H1 (cell line): ENCODE results near the gene PKIB. TPM values are rescaled to one million over a fixed set of nuclear protein-coding genes. Genes with fewer than 3 reads are reported as not detected.

Experiments used
- CTCF ChIA-PET: fragments of 300-600 bp; sonication (Branson Sonifier 250); formaldehyde crosslinking; loops from one replicate; lab custom pipeline; 2021; ENCODE audit not compliant: partially characterized antibody; lab: Charles Lee
- POLR2A ChIA-PET: fragments of 300-600 bp; sonication (Branson Sonifier 250); formaldehyde crosslinking; loops from one replicate; lab custom pipeline; 2021; ENCODE audit warnings: inconsistent platforms; ENCODE audit not compliant: partially characterized antibody; lab: Charles Lee
- DNase-seq, 2 experiments: peaks; one replicate each; pipeline versions ENCODE4 v3.0.0 to v3.0.0-alpha.2; 2010 to 2022; ENCODE audit warnings: low spot score in 2 of 2, low read depth in 1 of 2, mixed read lengths in 1 of 2
- FAIRE-seq: peaks from 2 replicates; lab custom pipeline; 2011; peaks lifted over from hg19 to GRCh38; lab: Jason Lieb, UNC
- H2AFZ ChIP-seq: 2 replicates; pipeline ENCODE4 v1.8.1; 2012; ENCODE audit warnings: low read length, inconsistent platforms
- H2AK5ac ChIP-seq: 2 replicates; pipeline ENCODE4 v1.6.1; 2013; ENCODE audit warnings: low read depth, low read length
- H2BK120ac ChIP-seq: replicated peaks from 2 replicates; pipeline ENCODE3; 2013; ENCODE audit warnings: low read depth, low read length, inconsistent platforms
- H2BK12ac ChIP-seq: 2 replicates; pipeline ENCODE4 v1.6.1; 2013; ENCODE audit warnings: low read depth, low read length
- H2BK15ac ChIP-seq: 2 replicates; pipeline ENCODE4 v1.6.1; 2013; ENCODE audit warnings: low read length
- H2BK20ac ChIP-seq: 2 replicates; pipeline ENCODE4 v1.6.1; 2013; ENCODE audit warnings: low read length
- H2BK5ac ChIP-seq: 2 replicates; pipeline ENCODE4 v1.6.1; 2013; ENCODE audit warnings: low read depth, low read length
- H3K14ac ChIP-seq: 2 replicates; pipeline ENCODE4 v1.6.1; 2013; ENCODE audit warnings: inconsistent platforms; ENCODE audit not compliant: insufficient read length
- H3K18ac ChIP-seq: 2 replicates; pipeline ENCODE4 v1.6.1; 2013; ENCODE audit warnings: low read length; ENCODE audit errors: extremely low read depth
- H3K23ac ChIP-seq: 2 replicates; pipeline ENCODE4 v1.6.1; 2013; ENCODE audit warnings: inconsistent platforms; ENCODE audit not compliant: insufficient read length
- H3K23me2 ChIP-seq: 2 replicates; pipeline ENCODE4 v1.6.1; 2013; ENCODE audit warnings: low read depth, low read length
- H3K27ac ChIP-seq: 2 replicates; pipeline ENCODE4 v1.6.1; 2011; ENCODE audit warnings: low read depth, low read length, inconsistent platforms
- H3K27me3 ChIP-seq, 4 experiments: replicated peaks in 1 of 4; 1 replicate in 1 of 4; 2 replicates in 3 of 4; pipeline versions ENCODE4 v1.6.1 to v1.8.1; 2011 to 2013; ENCODE audit warnings: low read length in 3 of 4, mild to moderate bottlenecking in 3 of 4, inconsistent platforms in 2 of 4, mixed read lengths in 2 of 4, moderate library complexity in 1 of 4; ENCODE audit not compliant: control insufficient read depth in 3 of 4, insufficient read depth in 3 of 4; ENCODE audit errors: extremely low read depth in 1 of 4
- H3K36me3 ChIP-seq, 4 experiments: 2 replicates each; pipeline versions ENCODE4 v1.6.1 to v1.8.1; 2011 to 2013; ENCODE audit warnings: mild to moderate bottlenecking in 4 of 4, low read length in 3 of 4, moderate library complexity in 2 of 4, control low read depth in 1 of 4, inconsistent platforms in 1 of 4; ENCODE audit not compliant: insufficient read depth in 4 of 4, control insufficient read depth in 2 of 4
- H3K4ac ChIP-seq: replicated peaks from 2 replicates; pipeline ENCODE3; 2013; ENCODE audit warnings: low read length, low read depth, mixed read lengths, inconsistent platforms; ENCODE audit not compliant: insufficient read length
- H3K4me1 ChIP-seq, 4 experiments: replicated peaks in 1 of 4; 1 replicate in 1 of 4; 2 replicates in 3 of 4; pipeline versions ENCODE4 v1.6.1 to v1.8.1; 2011 to 2013; ENCODE audit warnings: low read length in 3 of 4, inconsistent platforms in 2 of 4, mixed read lengths in 1 of 4; ENCODE audit not compliant: insufficient read depth in 4 of 4, control insufficient read depth in 3 of 4
- H3K4me2 ChIP-seq, 2 experiments: 2 replicates each; pipeline versions ENCODE4 v1.6.1 to v1.8.1; 2011 to 2013; ENCODE audit warnings: low read depth in 2 of 2, low read length in 2 of 2, control low read depth in 1 of 2, inconsistent platforms in 1 of 2, mild to moderate bottlenecking in 1 of 2; ENCODE audit not compliant: insufficient read depth in 1 of 2
- H3K4me3 ChIP-seq, 4 experiments: fragments of 200-600, 300-600 bp in 1 of 4; sonication (generic), shearing (Covaris generic), sonication (Bioruptor Twin) in 1 of 4; 2 replicates each; pipeline versions ENCODE4 v1.5.1 to v1.8.1; 2011 to 2016; ENCODE audit warnings: low read length in 4 of 4, low read depth in 3 of 4, control low read depth in 2 of 4, inconsistent platforms in 2 of 4, mild to moderate bottlenecking in 2 of 4, mixed read lengths in 1 of 4, moderate library complexity in 1 of 4; ENCODE audit not compliant: insufficient read depth in 2 of 4; ENCODE audit errors: extremely low read depth in 1 of 4
- H3K56ac ChIP-seq: replicated peaks from 2 replicates; pipeline ENCODE3; 2013; ENCODE audit warnings: low read depth, mild to moderate bottlenecking, mixed read lengths, low read length, inconsistent platforms; ENCODE audit not compliant: insufficient read length
- H3K79me1 ChIP-seq: 2 replicates; pipeline ENCODE4 v1.6.1; 2013; ENCODE audit warnings: low read depth, low read length, control low read depth
- H3K79me2 ChIP-seq, 2 experiments: 2 replicates each; pipeline versions ENCODE4 v1.6.1 to v1.8.1; 2012 to 2013; ENCODE audit warnings: low read length in 2 of 2, mild to moderate bottlenecking in 2 of 2, inconsistent platforms in 1 of 2; ENCODE audit not compliant: insufficient read depth in 2 of 2, control insufficient read depth in 1 of 2
- H3K9ac ChIP-seq, 4 experiments: replicated peaks in 1 of 4; 1 replicate in 1 of 4; 2 replicates in 3 of 4; pipeline versions ENCODE4 v1.6.1 to v1.8.1; 2011 to 2013; ENCODE audit warnings: low read depth in 3 of 4, low read length in 3 of 4, control low read depth in 2 of 4, mild to moderate bottlenecking in 2 of 4, moderate library complexity in 2 of 4, inconsistent platforms in 1 of 4; ENCODE audit errors: extremely low read depth in 1 of 4
- H3K9me3 ChIP-seq, 2 experiments: 2 replicates each; pipeline versions ENCODE4 v1.6.1 to v1.8.1; 2012 to 2013; ENCODE audit warnings: mild to moderate bottlenecking in 2 of 2, moderate library complexity in 2 of 2, control low read depth in 1 of 2, inconsistent platforms in 1 of 2, low read depth in 1 of 2, low read length in 1 of 2, mixed read lengths in 1 of 2; ENCODE audit not compliant: insufficient read depth in 2 of 2
- H4K20me1 ChIP-seq, 2 experiments: replicated peaks in 1 of 2; 2 replicates each; pipeline versions ENCODE3 to v1.8.1; 2011 to 2013; ENCODE audit warnings: inconsistent platforms in 2 of 2, low read length in 2 of 2, mild to moderate bottlenecking in 1 of 2; ENCODE audit not compliant: insufficient read depth in 2 of 2, control insufficient read depth in 1 of 2
- H4K5ac ChIP-seq: 2 replicates; pipeline ENCODE4 v1.6.1; 2013; ENCODE audit warnings: low read length, low read depth, mixed read lengths, inconsistent platforms; ENCODE audit not compliant: insufficient read length
- H4K8ac ChIP-seq: 2 replicates; pipeline ENCODE4 v1.8.0; 2013; ENCODE audit warnings: mild to moderate bottlenecking, moderate library complexity, low read length, inconsistent platforms; ENCODE audit not compliant: insufficient read depth; ENCODE audit errors: extremely low read depth
- H4K91ac ChIP-seq: replicated peaks from 2 replicates; pipeline ENCODE3; 2013; ENCODE audit warnings: low read length, mixed read lengths, inconsistent platforms; ENCODE audit not compliant: insufficient read length
- BACH1 ChIP-seq: IDR thresholded peaks from 2 replicates; pipeline ENCODE4 v1.6.1; 2012; ENCODE audit warnings: low read length, improper control_type of control experiment
- CHD2 ChIP-seq: IDR thresholded peaks from 2 replicates; pipeline ENCODE4 v1.6.1; 2012; ENCODE audit warnings: low read length, improper control_type of control experiment
- EGR1 ChIP-seq: IDR thresholded peaks from 2 replicates; pipeline ENCODE4 v1.6.1; 2011; ENCODE audit warnings: low read depth, low read length, borderline replicate concordance
- EZH2 ChIP-seq: fragments of 200-600 bp; sonication (generic); IDR thresholded peaks from 2 replicates; pipeline ENCODE4 v1.7.1; 2012; ENCODE audit warnings: low read depth, mild to moderate bottlenecking, moderate library complexity, low read length, inconsistent platforms; ENCODE audit not compliant: severe bottlenecking
- JUN ChIP-seq: IDR thresholded peaks from 2 replicates; pipeline ENCODE4 v1.6.1; 2011; ENCODE audit warnings: low read depth, mild to moderate bottlenecking, improper control_type of control experiment, low read length
- RXRA ChIP-seq: IDR thresholded peaks from 2 replicates; pipeline ENCODE4 v1.6.1; 2011; ENCODE audit warnings: low read depth, mild to moderate bottlenecking, low read length, moderate library complexity; ENCODE audit not compliant: insufficient read depth
- TBP ChIP-seq: IDR thresholded peaks from 2 replicates; pipeline ENCODE4 v1.6.1; 2011; ENCODE audit warnings: low read depth, low read length, improper control_type of control experiment
- polyA plus RNA-seq, 7 experiments: library from polyadenylated mRNA; depleted of rRNA in 3 of 7; stranded (reverse) in 5 of 7; unstranded in 2 of 7; fragments of >200 nt in 5 of 7; fragments of 200-250 nt in 2 of 7; gene quantifications; 1 replicate in 5 of 7; 2 replicates in 1 of 7; 4 replicates in 1 of 7; pipeline versions ENCODE4 v1.2.1 to v1.2.3, GENCODE V29; 2011 to 2013; ENCODE audit warnings: missing spikeins in 2 of 7, mixed read lengths in 2 of 7
- total RNA-seq: library from RNA; stranded (reverse); fragmentation: NEBNext Ultra II Directional; extraction: Animal tissue kit (Norgen Biotek cat#: 25700); gene quantifications from 2 replicates; pipeline ENCODE4 v1.2.1, GENCODE V29; 2021

The PKIB gene
- total and polyA plus RNA-seq, 2 of the 8 experiments (the other 6 are each of a cell fraction or from before 2014, with no cell fraction given) = 13.5 to 73.3 TPM

DNA sequence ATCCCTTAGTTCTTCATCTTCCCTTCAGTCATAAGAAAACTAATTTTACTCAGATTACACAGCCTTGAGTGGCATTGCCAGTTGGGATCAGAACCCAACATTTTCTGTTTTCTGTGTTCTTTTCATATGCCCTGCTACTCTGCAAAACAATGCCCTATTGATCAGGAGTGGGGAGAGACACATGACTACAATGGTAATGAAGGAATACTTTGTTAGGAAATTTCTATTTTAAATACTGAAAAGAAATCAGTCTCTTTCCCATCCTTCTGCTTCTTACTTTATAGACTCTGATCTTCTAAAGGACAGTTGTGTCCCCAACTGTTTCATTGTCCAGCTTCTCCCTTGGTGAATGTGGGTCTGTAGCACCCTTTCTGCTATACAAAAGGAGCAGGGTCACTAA is 5.5 kb upstream of the PKIB start:
- ChIA-PET CTCF (interaction anchor here (1.3 kb wide), 1 partner anchor 113 kb away, joined by 3 read pairs; no protein-coding TSS in a partner anchor), POLR2A (no interaction called here)
- no peak overlapping the region for H2BK15ac ChIP-seq

More for the DNA sequence above, 5.5 kb upstream of the PKIB start:
- no peak overlapping the region for H2BK20ac ChIP-seq
- H2BK12ac ChIP-seq = no peak overlapping the region
- DNase-seq = no peak
- peaks cover 0 to 2% (median 0%) of the 10 kb centered on the region in 4 experiments; a peak in 2 of 7 replicates for H3K4me1 ChIP-seq
- H3K9ac ChIP-seq = no peak overlapping the region
- no peak overlapping the region for H3K23ac ChIP-seq
- no peak overlapping the region for H3K4me3 ChIP-seq
- no peak overlapping the region for H2AK5ac ChIP-seq
- no peak overlapping the region for H2BK120ac ChIP-seq
- no peaks in the 10 kb centered on the region for H3K79me1 ChIP-seq
- no peak overlapping the region for H4K91ac ChIP-seq
- H2BK5ac ChIP-seq = no peak overlapping the region
- no peaks in the 10 kb centered on the region for H3K9me3 ChIP-seq
- no peak overlapping the region for H3K4ac ChIP-seq
- no peak overlapping the region for H3K56ac ChIP-seq
- H3K27me3 ChIP-seq = peaks cover 0 to 11% (median 3%) of the 10 kb centered on the region in 4 experiments; a peak in 5 of 7 replicates
- no peaks in the 10 kb centered on the region for H3K79me2 ChIP-seq
- H3K14ac ChIP-seq = no peak overlapping the region
- H4K5ac ChIP-seq = no peak overlapping the region
- no peak overlapping the region for H3K27ac ChIP-seq
- H4K20me1 ChIP-seq = peaks cover 0 to 1% of the 10 kb centered on the region in 2 experiments
- H3K4me2 ChIP-seq = no peak overlapping the region
- H3K23me2 ChIP-seq = 0 out of 2 replicates have a peak, but pooled peaks cover under 1% of the 10 kb centered on the region
- no peak overlapping the region for H2AFZ ChIP-seq
- FAIRE-seq = no peak
- H3K36me3 ChIP-seq = no peaks in the 10 kb centered on the region
- no peak overlapping the region for H3K18ac ChIP-seq
- TF ChIP-seq CHD2 (no peak), EGR1 (no peak), EZH2 (no peak), BACH1 (no peak), RXRA (no peak), TBP (no peak), JUN (no peak)
- H4K8ac ChIP-seq = no peak overlapping the region
